Stimulated activated CD4-positive, alpha-beta T cell treated with anti-CD3 and anti-CD28 coated beads, Interleukin-12 subunit alpha, Interleukin-12 subunit beta, amount 100 ng/mL, for 4 hours (primary cell): ENCODE results near the gene NRAS.

Experiments
- DNase-seq: peaks from one replicate; pipeline ENCODE4 v3.0.0-alpha.2; 2020

NRAS gene

GRCh38 chr1:114671939-114672275 lies 44.7 kb downstream of the NRAS start:
- no peak for DNase-seq

DNA sequence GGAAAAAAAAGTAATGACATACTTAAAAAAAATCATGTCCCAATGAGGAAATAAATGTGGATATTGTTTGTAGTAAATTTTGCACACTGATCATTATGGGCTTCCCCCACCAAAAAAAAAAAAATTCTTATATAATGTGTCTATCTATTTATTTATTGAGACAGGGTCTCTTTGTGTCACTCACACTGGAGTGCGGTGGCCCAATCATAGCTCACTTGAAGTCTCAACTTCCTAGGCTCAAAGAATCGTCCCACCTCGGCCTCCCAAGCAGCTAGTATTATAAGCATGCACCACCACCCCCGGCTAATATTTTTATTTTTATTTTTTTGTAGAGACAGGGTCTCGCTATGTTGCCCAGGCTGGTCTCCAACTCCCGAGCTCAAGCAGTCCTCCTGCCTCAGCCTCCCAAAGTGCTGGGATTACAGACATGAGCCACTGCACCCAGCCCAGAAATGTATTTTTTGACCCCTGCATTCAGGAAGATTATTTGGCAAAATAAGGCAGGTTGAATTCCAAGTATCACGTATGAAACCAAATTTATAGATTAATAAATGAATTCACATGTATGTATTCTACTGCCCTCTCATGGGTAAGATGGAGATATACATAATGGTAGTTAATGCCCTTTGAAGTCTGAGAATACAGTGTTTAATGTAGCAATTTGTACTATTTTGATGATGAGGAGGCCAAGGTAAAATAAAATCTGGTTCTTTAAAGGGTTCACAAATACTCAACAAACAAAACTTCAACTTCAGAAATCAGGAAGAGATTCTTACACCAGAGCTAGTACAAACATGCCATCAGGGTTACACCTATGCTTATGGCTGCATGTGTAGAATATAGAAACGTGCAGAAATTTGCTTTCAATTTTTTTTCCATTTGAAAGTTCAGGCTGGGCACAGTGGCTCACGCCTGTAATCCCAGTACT lies 45.3 kb downstream of the NRAS start:
- no peak for DNase-seq

- peak; percentile 88 for DNase-seq
Observed at GRCh38 chr1:114670083-114671010, 46.2 kb downstream of the NRAS start.

DNA sequence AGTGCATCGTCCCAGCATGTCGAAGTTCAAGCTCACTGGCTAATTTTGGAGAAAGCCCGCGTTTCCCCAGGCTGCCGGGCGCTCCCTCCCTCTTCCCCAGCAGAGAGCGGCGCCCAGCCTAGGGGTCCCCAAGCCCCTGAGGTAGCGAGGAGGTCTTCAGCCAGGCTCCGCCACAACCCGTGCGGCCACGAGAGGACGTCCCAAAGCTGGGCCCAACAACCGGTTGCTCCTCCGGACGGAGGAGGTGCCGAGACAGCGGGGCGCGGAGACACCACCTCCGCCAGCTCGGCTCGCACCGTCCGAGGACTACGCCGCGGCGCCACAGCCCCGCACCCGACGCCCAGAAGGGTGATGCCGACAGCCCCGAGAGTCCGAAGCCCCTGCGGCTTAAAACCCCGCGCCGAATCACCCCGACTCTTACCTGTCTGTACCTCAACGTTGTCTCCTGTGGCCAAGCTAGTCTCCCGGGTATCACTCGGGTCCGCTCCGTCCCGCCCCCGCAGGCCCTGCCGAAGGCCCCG lies 46.9 kb downstream of the NRAS start, which contains the start of gene DENND2C:
Gene DENND2C (minus strand): TSS at position 488 of the 521 bp plus-strand sequence. CDS start 44,065 bp downstream, outside the sequence.
- DNase-seq = no peak

DNA sequence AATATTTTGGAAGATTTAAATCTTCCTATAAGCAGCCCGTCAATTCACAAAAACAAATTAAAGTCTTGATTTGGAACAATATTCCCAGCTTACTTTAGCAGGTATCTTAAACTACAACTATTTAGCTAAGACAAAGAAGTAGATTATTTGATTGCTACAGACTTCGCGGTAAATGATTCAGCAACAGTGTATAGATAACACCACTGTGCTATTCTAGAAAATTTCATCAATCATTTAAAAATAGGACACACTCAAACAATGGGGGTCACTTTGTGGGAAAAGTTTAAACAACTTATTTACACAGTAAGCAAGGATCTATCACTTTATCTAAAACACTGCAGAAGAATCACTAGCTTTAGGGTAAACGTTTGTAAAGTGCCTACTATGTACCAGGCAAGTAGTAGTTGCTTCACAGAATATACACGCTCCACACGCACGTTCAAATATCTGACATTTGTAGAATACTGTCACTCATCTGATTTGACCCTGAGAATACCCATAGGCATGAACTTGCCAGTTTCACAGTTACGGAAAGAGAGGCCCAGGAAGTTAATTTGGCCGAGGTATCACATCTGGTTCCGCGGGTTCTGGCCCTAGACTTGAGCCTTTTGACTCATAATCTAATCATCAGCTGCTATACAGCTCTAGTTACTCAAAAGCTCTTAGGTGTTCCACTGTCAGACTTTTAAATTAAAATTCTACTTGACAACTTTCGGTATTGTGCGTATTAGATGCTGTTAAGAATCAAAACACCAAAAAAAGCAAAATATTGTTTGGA lies 47.6 kb downstream of the NRAS start:
- no peak for DNase-seq

GRCh38 chr1:114668373-114668772 lies 48.2 kb downstream of the NRAS start:
- no peak for DNase-seq

DNA sequence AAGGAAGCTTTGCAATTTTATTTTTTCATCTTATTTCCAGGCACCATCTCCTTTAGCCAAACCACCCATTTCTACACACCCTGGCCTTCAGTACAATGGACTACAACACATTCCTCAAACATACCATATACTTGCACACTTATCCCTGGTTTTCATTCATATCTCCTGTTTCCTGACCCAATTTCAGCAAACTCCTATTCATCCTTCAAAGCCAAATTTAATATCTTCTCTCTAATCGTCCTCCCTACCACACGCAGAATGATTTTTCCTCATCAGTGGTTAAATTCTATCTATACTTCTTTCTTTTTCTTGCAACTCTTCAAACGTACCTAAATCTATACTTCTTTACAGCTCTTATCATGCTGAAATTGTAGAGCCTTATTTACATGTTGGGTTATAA lies 49.6 kb downstream of the NRAS start:
- no peak for DNase-seq

GRCh38 chr1:114660238-114660637 lies 56.3 kb downstream of the NRAS start:
- no peak for DNase-seq
